HG03095 (cell line): ENCODE measurements around the gene NAT8L.

Experiments used
- ATAC-seq: cut with Tn5 transposase; IDR thresholded peaks from one replicate; pipeline ENCODE4 v1.9.1; 2021; ENCODE audit warnings: moderate library complexity; ENCODE audit not compliant: unreplicated experiment

The NAT8L gene

DNA sequence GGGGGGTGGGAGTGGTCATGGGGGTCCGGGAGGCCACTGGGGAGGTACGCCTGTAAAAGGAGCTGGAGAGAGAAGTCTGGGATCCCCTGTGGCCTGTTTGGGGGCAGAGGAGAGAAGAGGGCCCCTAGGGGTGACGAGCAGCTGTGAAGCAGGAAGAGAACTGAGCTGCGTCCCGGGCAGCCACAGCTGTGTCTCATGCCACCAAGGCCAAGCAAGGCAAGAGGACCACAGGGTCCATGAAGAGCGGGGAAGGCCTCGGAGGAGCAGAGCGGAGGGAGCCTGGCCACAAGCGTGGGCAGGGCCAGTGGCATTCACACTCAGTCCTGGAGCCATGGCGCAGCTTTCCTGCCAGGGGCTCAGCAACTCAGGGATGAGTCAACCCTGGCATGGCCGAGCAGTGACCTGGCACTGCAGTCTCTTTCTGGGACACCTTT lies 13.6 kb upstream of the NAT8L start:
- ATAC-seq: no peak

DNA sequence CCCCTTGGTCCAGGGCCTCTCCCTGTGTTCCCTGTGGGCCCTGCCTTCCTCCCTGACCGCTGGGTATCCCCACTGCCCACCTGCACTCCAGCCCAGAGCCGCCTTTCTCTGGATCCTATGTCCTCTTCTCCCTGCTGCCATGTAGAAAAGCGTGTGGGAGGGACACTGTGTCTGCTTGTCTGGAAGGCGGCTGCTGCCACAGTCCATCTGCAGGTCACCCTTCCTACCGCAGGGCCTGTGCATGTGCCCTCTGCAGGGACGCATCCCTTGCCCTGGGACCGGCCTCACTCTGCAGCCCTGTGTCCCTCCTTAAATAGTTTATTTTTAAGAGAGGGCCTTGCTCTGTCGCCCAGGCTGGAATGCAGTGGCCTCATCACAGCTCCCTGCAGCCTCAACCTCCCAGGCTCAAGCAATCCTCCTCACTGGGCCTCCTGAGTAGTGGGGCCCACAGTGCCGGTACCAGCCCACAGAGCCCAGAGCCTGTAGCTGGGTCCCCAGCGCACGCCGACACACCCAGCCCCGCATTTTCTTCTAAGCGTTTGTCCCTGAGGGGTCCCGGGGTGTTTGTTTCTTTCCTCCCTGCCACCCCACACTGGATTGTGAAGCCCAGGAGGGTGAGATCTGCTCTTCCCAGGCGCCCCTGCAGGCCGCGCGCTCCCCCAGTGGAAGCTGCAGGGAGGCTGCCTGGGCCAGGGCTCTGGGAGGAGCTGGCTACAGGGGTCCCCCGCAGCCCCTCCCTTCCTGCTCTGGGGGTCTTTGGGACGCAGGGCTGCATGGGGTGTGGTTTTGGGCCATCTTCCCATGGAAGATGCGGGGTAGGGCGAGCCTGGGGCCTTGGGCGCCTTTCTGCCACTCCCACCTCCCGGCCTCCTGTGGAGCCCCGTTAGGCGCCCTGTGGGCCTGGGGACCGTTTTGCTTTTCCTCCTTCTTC lies 12.8 kb upstream of the NAT8L start:
- no peak for ATAC-seq

DNA sequence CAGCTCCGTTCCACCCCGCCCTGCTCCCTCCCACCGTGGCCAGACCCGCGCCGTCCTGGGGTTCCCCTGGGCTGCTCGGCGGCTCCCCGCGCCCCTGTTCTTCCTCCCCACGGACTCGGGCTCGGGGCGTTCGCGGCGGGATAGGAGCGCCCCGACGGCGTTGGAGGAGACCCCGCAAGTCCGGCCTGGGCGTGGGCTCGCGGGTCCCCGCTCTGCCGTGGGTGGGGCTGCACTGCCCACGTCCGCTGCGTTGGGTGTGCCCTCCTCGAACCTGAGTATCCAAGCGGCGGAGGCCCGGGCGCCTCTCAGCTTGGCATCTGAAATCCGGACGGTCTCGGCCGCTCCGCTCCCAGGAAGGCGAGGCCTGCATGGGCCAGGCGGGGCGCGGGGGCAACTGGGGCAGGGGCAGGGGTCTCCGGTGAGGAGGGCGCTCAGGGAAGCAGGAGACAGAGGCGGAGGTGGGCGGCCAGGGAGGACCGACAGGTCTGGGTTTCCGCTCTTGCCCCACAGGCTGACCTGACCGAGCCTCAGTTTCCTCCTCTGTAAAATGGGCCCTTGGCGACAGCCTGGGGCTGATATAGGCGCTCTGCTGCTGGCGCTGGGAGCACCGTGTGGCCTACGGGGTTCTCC lies 12.0 kb upstream of the NAT8L start:
- no peak for ATAC-seq

DNA sequence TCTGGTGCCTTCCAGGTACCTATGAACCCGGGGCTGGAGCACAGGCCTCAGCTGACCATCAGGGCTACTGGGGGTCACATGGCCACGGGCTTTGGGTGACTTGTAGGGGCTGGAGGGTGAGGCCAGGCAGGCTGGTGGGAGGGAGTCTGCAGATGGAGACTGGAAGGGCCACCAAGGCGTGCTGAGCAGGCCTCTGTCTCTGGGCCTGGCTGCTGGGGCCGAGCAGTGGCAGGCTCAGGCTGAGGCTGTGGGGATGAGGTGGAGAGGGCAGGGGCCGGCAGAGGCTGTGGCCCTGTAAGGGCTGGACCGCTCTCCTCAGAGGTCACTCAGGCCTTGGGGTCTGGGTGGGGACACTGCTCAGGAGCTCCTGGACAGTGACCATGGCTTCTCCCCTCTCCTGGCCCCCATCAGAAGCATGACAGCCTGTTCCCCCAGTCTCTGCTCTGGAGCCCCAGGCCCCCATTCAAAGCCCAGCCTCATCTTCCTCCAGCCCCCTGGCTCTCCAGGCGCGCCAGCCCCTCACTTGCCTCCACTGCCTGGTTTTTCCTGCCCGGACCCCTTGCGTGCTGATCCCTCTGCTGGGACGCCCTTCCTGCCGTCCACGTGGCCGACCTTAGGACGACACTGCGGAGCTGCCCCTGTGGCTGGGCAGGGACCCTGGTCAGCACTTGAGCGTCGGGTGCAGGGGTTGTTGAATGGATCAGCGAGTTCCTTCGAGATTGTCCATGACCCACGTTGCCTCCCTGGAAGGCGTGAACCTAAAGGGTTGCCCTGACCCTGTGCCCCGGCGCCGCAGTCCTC lies 11.1 kb upstream of the NAT8L start:
- ATAC-seq: no peak

DNA sequence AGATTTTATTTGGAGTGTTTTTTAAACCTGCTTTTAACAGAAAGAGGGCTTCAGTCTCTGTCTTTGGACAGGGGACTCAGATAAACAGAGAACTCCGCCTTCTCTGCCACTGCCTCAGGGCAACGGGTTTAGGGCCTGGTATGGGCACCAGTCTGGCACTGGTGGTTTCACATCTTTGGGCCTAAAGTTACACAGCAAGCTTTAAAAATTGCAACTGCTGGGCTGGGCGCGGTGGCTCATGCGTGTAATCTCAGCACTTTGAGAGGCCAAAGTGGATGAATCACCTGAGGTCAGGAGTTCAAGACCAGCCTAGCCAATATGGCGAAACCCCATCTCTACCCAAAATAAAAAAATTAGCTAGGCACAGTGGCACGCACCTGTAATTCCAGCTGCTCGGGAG lies 10.3 kb upstream of the NAT8L start:
- ATAC-seq: no peak

DNA sequence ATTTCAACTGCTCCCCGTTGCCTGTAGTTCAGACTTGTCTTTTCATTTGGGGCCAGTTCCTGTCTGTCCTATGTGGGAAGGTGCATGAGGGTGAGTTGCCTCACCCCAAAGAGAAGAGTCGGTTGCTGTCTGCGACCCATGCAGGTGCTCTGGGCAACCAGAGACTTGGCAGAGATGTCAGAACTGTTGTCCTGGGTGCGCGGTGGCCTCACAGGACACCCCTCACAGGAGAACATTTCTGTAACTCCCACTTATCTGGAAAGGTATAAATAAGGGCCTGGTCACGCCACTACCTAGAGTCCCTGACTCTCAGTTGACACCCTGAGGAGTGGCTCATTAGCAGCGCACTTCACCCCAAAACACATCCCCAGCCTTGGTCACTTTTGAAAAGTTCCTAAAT lies 9.7 kb upstream of the NAT8L start:
- no peak for ATAC-seq

DNA sequence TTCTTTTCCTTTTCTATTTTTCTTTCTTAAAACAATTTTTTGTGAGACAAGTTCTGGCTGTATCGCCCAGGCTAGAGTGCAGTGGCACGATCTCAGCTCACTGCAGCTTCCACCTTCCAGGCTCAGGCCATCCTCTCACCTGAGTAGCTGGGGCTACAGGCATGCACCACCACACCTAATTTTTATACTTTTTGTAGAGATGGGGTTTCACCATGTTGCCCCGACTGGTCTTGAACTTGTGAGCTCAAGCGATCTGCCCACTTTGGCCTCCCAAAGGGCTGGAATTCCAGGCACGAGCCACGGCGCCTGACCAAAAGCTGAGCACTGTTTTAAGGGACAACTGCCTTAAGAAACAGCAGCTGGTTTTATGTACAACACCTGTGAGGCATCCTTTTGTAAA lies 9.3 kb upstream of the NAT8L start:
- ATAC-seq: no peak

DNA sequence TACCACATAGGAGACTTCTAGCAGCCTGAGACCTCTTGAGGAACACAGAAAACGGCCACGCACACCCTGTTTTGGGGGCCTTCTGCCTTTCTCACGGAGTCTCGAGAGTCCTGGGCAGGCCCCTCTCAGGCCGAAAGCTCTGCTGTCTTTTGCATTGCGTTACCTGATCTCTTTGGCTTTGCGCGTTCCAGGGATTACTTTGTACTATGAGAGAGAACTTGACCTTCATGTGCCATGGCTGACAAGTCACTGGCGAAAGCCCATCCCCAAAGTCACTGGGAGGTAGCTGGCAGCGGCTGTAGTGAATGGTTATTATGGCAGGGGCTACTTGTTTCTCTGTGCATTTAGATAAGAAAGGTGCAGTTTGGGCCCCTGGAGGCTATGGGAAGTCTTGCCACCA lies 8.0 kb upstream of the NAT8L start:
- no peak for ATAC-seq

DNA sequence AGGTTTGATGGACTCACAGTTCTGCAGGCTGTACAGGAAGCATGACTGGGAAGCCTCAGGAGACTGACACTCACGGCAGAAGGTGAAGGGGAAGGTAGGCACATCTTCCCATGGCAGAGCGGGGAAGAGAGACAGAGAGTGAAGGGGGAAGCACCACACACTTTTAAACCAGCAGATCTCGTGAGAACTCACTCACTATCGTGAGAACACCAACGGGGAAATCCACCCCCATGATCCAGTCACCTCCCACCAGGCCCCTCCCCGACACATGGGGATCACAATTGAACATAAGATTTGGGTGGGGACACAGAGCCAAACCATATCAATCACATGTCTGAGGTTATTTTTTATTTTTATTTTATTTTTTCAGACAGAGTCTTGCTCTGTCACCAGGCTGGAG lies 4.9 kb upstream of the NAT8L start:
- no peak for ATAC-seq

DNA sequence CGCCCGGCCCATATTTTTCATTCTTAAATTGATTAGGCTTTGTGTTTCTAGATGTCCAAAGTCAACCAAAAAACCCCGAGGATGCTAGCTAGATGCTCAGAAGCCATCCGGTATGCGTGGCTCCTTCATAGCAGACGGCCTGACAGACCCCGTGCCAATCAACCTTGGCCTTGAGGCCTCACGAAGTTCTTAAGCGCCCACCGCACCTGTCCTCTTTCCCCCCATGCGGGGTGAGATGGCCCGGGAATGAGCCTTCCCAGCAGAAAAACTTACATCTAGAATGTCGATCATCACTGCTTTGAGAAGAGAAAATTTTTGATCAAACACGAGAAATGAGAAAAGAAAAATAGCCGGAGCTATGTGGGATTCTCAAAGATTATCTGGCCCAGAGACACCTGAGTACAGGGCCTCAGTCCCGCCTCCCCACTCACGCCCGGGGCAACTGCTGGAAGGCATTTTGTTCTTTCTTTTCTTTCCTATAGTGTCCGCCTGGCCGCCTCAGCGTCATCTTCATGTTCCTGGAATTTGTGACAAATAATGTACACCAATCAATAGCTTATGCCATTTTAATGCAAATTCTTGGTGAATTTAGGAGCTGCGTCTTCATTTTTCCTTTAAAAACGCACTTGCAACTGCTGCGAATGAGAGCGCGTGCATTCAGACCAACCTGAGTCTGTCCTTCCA lies 1.6 kb upstream of the NAT8L start:
- ATAC-seq: no peak

DNA sequence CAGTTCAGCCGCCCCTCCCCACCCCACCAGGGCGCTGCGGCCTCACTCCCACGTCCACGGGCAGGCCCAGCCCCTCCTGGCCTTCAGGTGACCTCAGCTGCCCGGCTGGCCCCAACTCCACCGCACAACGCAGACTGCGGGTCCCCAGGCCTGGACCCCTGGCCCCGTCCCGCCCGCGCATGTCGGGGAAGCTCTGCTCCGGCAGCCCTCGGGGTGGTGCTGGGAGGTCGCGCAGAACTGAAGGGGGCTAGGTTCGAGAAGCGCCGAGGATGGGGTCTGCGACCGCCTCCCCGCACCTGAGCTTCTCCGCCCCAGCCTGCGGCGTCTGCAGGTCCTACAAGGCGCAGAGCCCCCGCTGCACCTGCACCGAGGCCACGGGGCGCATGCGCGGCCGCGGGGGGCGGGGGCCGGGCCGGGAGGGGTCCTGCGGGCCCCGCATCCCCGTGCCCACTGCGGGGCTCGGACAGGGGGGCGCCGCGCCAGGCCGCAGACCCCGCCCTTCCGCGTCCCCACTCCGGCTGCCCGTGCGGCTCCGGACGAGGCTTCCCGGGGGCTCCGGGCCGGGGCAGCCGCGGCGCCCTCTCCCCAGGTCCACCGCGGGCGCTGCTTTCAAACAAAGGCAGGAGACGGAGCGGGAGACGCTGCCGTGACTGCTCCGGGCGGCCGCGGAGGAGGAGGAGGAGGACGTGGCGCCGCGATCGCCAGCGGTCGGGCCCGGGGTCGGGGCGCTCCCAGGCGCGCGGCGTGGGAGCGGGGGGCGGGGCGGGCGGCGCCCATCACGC lies 672 bp upstream of the NAT8L start:
- ATAC-seq: no peak

DNA sequence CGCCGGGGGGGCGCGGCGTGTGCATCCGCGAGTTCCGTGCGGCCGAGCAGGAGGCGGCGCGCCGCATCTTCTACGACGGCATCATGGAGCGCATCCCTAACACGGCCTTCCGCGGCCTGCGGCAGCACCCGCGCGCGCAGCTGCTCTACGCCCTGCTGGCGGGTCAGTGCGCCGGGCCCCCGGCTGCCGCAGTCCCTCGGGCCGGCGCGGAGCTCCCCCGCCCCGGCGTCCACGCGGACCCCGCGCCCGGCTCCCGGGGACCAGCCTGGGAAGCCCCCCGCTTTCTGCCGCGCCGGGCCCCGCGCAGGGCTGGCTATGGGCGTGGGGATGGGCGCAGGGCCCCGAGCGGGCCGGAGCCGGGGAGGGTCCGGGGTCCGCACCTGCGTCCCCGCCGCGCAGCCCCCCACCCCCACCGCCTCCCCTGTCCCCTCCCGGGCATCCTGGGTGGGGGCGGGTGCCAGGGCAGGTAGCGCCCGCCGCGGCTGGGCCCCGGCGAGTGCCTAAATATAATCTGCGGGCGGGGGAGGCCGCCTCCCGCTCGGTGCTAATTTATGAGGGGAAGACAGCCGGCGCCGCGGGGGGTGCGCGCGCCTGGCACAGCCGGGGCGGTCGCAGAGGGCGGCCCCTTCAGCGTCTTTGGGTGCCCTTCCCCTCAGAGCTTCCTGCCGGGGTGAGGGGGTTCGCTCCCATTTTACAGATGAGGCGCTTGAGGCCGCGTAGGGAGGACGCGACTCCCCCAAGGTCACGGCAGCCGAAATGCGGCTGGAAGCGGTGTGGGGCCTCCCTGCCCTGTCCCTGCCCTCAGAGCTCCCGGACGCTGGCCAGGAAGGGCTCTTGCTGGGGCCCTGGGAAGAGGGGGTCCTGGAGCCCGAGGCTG lies 837 bp downstream of the NAT8L start:
- ATAC-seq: no peak

DNA sequence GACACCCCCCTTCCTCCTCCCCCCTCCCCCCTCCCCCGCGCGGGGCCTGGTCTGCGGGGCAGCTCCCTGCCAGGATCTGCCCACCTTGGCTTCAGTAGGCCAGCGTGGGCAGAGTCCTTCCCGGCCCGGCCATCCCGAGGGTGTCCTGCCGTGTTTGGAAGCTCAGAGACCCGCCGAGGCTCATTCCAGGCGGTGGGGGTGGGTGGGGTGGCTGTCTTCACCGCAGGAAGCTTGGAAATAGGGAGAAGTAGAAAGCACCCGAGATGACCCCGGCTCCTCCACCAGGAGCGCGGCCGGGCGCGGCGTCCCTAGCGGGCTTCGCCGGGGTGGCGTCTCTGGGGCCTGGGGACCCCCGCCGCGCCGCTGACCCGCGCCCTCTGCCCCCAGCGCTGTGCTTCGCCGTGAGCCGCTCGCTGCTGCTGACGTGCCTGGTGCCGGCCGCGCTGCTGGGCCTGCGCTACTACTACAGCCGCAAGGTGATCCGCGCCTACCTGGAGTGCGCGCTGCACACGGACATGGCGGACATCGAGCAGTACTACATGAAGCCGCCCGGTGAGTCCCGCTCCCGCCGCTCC lies 1.6 kb downstream of the NAT8L start:
- no peak for ATAC-seq

DNA sequence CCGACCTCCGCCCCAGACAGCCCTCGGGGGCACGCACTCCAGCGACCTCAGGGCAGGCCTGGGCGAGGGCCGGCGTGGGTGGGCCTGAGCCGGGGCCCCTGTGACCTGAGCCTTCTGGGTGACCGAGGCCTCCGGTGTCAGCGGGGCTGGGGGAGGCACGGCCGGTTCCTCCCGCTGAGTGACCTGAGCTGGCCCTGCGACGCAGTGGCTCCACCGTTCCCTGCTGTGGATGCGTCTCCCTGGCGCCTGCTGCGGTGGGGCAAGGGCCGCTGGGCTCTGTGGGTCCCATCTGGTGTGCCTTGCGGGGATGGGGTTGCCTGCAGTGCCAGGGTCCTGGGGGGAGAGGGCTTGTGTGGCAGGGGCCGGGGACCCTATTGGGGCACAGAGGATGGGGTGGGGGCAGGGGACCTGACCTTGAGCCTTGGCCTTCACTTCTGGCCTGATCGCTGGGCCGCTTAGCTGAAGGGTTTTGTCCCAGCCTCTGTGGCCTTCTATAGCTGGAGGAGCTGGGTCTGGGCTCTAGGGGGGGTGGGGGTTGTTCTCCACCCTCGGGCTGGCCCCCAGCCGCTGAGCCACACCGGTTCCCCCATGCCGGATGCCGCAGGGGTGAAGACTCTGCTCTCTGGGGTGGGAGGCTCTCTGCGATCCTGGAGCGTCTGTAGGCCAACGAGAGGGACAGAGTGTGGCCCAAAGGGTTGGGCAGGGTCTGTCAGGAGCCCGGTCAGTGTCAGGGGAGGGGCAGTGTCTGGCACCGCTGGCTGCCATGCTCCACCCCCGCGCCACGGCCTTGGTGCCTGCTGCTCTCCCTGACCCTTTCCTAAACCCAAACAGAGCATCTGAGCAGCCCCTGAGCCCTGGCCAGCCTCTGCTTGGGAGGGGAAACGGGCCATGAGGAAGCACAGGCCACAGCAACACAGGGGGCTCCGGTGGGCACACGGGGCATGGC lies 2.3 kb downstream of the NAT8L start:
- ATAC-seq: no peak

DNA sequence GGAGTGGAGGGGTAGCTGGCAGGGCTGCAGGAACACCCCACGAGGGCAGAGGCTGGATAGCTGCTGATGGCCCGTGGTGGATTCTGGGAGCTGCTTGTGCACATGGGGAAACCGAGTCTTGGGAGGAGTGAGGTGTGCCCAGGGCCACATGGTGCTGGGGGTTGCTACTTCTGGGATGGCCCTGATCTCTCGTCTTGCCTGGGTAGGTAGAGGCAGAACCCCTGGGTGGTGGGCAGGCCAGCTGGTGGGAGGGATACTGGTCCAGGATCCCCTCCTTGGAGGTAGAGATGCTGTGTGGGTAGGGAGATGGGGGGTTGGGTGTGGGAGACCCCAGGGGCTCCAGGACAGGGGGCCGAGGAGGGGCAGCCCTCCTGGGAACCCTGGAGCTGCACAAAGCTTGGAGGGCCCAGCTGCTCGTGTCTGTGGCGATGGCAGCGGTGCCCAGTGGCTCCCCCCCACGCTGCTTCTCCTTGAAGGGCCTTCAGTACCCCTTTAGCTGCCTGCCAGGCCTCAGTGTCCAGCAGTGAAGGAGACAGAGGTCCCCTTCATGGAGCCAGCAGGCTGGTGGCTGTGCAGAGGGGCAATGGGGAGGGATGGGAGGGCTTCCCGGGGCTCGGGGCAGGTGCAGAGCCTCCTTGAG lies 3.2 kb downstream of the NAT8L start:
- no peak for ATAC-seq

DNA sequence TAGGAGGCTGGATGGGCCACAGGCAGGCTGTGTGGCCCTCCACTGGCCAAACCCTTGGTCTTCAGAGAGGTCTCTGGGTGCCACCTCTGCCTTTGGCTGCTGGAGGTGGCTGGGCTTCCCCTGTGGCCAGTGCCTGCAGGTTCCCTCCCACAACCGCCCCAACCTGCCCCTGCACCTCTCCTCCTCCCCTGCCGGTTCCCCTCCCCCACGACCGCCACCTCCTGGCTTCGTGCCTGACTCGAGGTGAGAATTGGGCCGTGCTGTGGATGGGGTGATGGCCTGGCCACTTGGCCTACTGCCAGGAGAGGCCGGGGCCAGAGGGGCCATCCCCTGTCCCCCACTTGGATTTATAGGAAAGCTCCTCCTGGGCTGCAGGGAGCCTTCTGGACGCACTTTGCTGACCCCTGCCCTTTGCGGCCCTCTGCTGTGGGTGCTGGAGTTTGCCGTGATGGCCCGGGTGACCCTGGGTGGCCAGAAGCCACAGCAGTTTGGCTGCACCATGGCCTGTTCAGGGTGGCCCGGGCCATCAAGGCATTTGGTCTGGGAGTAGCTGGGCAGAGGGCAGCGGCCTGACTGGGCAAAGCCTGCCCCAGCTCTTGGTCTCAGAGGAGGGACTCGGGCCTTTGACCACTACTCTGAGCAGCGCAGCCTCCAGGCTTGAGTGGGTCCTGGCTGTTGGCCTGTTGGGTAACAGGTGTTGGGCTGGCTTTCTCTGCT lies 3.8 kb downstream of the NAT8L start:
- no peak for ATAC-seq
